HG02938 (cell line): ENCODE measurements around the gene ENTPD7.

ENCODE experiments used
- ATAC-seq: cut with Tn5 transposase; IDR thresholded peaks from one replicate; pipeline ENCODE4 v1.9.1; 2021; ENCODE audit warnings: mild to moderate bottlenecking, moderate library complexity; ENCODE audit not compliant: unreplicated experiment

Gene ENTPD7

DNA sequence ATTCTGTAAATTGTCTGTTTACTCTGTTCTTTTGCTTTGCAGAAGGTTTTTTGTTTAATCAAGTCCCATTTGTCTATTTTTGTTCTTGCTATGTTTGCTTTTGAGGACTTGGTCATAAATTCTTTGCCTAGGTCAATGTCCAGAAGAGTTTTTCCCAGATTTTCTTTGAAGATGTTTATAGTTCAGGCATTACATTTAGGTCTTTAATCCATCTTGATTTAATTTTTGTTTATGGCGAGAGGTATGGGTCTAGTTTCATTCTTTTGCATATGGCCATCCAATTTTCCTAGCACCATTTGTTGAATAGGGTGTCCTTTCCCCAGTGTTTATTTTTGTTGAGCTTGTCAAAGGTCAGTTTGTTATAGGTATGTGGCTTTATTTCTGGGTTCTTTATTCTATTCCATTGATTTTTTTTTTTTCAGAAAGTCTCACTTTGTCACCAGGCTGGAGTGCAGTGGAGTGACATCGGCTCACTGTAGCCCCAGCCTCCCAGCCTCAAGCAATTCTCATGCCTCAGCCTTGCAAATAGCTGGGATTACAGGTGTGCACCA lies 11.6 kb upstream of the ENTPD7 start:
- ATAC-seq, result no peak

DNA sequence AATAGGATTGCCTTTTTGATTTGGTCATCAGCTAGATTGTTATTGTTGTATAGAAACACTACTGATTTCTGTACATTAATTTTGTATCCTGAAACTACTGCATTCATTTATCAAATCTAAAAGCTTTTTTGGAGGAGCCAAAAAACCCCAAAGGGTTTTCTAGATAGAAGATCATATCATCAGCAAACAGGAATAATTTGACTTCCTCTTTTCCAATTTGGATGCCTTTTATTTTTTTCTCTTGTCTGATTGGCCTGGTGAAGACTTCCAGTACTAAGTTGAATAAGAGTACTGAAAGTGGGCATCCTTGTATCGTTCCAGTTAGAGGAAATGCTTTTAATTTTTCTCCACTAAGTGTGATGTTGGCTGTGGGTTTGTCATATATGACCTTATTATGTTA lies 10.6 kb upstream of the ENTPD7 start:
- no peak for ATAC-seq

DNA sequence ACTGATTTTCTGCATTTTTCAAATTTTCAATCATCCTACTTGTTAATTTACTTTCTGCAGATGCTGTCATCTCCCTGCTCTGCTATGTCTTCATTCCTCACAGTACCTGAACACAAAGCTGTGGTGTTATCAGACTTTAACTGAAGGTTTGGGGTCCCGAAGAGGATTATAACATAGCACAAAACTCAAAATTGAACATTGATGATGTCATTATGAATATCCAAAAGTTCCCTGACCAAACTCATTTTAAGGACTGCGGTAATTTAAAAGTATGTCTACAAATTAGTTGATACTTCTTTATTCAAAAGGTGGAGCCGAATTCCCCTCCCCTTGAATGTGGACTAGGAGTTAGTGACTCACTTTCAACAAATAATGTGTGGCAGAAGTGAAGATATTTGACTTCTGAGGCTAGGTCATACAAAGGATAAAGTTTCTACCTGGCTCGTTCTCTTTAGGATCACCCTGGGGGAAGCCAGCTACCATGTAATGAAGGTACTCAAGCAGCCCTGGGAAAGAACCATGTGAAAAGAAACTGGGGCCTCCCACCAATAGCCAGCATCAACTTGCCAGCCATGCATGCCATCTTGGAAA lies 6.4 kb upstream of the ENTPD7 start:
- ATAC-seq, result no peak

DNA sequence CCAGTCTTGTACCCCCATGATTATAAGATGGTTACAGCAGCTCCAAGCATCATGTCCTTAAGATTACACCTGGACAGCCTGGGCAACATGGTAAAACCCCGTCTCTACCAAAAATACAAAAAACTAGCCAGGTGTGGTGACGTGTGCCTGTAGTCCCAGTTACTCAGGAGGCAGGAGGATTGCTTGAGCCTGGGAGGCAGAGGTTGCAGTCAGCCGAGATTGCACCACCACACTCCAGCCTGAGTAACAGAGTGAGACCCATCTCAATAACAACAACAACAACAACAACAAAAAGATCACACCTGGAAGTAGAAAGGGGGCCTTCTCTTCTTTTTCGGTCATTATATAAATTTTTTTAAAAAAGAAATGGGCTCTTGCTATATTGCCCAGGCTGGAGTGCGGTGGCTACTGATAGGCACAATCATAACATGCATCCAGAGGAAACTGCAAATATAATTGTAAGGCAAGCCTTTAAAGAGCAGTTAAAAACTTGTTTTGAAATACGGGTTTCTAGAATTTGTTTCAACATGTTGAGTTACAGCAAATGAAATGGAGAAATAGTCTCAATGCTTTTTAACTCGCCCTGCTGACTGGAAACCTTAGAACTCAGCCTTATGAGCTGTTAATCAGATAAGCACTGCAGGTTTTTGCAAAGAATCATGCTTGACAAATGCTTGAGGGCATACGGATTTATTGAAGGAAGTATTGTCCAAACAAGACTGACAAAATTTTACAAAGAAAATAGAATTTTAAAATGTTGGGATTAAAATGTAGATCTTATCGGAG lies 4.7 kb upstream of the ENTPD7 start:
- no peak for ATAC-seq

DNA sequence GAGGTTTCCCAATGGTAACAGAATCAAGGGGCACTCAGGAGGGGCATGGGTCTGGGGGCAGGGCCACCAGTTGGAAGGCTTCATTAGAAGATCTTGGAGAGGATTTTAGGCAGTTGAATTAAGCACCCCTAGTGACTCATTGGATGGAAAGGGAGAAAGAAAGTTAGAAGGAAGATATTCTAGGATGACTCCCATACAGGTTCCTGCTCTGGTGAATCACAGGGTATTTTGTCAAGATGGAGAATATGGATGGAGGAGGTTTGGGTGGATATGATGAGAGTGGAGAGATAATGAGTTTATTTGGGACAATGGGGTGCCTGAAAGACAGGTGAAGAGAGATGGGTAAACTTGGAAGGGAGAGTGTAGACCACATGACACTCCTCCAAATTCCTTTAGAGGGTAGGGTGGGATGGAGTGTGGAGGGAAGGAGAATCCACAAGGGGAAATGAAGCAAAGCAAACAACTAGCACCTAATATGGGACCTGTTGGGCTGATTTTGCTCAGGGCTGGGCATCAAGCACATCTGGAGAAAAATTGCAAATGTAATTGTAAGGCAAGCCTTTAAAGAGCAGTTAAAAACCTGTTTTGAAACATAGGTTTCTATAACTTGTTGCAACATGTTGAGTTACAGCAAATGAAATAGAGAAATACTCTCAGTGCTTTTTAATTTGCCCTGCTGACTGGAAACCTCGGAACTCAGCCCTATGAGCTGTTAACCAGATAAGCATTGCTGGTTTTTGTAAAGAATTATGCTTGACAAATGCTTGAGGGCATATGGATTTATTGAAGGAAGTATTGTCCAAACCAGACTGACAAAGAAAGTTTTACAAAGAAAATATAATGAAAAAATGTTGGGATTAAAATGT lies 2.9 kb upstream of the ENTPD7 start:
- ATAC-seq, result no peak

DNA sequence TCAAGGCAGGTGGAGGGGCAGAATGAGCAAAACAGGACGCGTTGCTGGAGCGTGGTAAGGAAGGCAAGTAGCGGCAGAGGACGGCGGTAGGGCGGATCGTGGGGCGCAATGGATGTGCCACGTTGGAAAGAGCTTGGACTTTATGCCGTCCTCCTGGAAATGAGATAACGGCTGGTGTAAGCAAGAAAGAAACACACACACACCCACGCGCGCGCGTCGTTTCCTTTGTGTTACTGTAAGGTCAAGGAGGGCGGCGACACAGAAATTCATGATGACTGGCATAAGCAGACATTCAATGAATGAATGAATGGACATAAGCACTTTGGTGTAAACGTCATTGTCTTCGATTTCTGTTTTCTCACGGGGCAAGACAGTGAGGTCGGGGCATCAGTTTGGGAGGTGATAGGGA lies 683 bp upstream of the ENTPD7 start:
- ATAC-seq, result no peak

DNA sequence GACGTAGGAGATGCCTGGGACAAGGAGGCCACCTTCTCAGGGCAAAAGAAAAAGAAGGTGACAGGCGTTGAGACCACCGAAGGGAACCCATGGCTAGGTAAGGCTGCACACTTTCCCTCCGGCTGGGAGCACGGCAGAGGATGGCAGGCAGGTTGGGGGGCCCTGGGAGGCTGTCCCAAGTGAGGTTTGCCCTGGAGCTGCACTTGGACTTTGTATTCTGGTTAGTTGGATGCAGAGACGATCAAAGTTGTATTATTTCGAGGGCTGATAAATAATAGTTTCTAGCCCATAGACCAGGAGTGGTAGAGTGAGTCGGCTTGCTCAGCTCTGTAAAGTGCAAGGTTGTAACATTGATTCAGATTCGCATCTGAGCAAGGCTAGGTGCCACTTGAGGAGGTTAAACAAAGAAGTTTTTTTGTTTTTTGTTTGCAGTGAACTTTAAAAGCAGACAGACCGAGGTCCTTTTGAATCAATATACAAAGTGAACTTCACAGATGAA lies 608 bp downstream of the ENTPD7 start:
- no peak for ATAC-seq

DNA sequence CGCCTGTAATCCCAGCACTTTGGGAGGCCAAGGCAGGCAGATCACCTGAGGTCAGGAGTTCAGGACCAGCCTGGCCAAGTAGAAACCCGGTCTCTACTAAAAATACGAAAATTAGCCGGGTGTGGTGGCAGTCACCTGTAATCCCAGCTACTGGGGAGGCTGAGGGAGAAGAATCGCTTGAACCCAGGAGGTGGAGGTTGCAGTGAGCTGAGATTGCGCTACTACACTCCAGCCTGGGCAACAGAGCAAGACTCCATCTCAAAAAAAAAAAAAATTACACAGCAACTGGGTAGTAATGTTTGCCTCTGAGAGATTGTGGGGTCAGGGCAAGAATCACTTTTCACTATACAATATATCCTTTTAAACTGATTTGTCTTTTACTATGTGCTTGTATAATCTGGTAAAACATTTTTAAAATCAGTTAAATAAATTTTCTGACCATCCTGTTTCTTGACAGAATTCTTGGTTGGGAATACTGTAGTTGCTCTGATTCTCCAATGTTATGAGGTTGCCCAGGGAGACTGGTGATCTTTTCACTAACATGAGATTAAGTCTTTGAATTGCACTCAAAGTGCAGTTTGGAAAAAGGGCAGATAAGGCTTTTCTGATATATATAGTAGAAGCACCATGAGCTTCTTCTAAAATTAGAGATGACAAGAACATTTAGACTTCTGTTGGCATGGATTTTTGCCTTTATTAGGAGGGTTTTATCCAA lies 1.5 kb downstream of the ENTPD7 start:
- ATAC-seq, result no peak

DNA sequence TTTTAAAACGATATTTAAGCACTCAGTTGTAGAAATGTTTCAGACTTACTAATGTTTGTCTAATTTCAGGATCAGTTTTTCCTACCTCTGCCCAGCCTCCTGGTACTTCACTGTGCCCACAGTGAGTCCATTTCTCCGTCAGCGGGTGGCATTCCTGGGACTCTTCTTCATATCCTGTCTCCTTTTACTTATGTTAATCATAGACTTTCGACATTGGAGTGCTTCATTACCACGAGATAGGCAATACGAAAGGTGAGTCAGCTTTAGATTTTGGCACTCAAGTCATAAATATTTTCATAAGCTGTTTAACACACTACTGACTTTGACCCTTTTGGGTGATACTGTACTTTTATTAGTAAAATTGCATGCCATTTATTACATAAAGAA lies 2.1 kb downstream of the ENTPD7 start:
- ATAC-seq, result no peak

DNA sequence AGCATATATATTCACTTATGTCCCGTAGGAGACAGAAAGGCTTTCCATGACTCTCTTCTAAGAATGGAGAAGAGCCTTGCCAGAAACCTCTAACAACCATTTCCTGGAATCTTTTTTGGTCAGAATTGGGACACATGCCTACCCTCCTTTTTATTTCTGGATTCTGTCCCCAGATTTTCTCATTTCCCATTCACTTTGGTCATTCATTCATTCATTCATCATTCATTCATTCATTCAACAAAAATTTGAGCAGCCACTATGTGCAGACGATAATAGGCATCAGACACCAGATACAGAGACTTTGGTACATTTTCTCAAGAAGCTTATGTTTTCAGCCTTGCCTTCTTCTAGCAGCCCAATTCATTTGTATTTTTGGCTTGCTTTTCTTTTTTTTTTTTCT lies 6.0 kb downstream of the ENTPD7 start:
- ATAC-seq, result no peak

DNA sequence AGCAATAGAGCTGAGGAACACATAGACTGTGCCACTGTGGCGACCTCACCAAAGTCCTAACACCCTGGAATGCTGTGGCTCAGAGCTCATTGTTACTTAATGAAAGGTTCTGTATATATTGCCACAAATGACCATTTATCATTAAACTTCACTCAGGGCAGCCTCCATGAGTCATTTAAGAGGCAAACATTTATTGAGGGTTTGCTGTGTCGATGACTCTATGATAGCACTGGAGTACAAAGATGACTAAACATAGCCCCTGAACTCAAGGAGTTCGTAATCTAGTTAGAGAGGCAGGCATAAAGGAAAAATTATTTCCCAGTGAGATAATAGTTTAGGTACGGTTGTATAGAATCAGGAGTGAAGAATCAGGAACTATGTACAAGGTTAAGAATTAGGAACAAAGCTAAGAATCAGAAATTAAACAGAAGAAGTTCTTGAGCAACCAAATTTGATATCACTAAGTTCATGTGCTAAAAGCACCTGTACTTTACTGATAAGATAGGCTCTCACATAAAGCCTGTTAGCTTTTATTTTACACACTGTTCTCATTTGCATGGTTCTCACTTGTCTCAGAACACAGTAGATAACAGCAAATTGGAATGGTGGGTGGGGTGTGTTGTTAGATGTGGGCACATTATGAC lies 7.9 kb downstream of the ENTPD7 start:
- no peak for ATAC-seq

DNA sequence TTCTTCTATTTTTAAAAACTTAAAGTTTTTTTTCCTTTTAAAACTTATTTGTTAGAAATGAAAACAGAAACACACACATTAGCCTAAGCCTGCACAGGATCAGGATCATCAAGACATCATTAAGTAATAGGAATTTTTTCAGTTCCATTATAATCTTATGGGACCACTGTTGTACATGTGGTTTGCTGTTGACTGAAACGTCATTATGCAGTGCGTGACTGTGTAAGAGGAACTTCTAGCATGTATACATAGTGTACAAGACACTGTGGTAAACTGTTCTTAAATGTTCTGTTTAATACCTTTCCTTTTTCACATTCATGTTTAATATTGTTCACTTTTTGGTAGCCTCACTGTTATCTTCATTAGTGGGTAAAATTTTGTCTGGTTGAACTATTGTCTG lies 12.1 kb downstream of the ENTPD7 start:
- ATAC-seq, result no peak

DNA sequence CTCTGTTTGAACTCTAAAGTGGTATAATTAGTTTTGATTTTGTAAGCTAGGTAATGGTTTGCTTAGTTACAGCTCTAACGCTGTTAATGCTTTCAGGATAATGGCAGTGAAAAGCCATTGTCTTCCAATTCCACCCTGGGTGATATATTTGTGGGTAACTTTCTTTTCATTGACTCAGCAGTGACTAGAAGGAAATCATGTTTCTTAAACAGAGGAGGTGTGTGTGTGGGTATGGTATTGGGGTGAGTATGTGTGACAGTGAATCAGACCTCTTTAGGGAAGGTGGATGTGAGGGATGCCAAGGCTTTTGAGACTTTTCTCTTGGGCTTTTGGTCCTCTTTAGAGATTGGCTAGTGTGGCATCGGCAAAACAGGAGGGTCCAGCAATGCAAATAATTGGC lies 13.6 kb downstream of the ENTPD7 start:
- no peak for ATAC-seq

DNA sequence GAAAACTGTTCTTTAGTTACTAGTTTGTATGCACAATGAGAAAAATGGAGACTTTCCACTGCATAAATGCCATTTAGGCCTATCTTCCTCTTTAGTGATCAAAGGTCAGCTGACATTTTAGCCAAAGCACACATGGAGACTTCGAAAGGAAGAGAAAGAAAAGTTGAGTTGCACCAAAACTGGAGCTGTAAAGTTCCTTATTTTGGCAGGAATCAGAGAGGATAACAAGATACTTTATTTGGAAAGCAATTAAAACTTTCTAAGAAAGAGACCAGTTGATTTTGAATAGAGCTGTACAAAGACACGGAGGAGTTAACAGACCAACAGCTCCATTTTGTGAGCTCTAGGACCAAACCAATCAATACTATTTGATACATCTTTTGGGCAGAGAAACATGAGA lies 14.2 kb downstream of the ENTPD7 start:
- no peak for ATAC-seq

DNA sequence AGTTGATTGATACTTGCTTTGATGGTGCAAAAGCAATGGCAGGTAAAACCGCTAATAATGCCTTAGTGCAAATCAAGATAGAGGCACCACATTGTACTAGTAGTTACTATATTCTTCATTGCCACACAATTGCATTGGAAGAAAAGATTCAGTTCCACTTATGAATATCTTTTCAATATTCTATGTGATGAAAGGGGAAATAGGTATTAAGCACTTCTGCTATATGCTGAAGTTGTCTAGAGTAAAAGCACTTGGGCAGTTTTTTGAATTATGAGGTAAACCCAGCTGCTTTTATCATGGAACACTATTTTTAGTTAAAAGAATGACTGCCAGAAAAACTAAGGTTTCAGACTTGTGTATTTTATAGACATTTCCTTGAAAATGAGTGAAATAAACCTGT lies 15.5 kb downstream of the ENTPD7 start:
- no peak for ATAC-seq

DNA sequence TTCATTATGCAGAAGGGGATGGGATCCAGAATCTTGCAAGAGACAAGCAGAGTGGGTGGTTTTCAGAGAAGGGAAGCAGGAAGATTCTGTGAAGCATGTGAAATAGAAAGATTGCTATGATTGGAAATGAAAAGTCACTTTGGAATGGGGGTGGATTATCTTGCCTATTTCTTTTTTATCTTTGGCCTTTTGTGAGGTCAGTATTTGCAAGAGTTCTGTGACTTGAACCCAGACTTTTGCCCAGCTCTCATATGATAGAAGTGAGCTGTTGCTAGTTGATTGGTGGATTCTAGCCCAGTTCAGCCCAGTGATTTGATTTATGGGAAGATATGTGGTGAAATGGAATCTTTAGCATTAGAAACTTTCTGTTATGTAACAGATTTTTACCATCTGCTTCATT lies 17.1 kb downstream of the ENTPD7 start:
- ATAC-seq, result no peak

DNA sequence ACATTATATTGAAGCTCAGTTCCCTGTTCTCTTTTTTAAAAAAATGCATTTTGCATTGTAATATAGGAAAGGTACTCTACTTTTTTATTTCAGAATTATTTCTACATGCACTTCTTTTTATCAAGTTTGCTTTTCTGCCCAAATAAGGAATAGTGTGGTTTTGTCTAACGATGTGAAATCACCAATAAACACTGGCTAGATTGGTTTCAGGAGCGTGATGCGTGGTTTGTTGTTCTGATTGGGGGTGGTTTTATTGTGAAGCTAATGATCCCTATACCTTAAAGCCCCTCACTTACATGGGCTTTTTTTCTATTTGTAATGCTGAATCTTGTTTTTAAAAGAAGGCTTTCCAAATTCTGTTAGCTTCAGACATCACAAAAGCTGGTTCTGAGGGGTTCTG lies 17.6 kb downstream of the ENTPD7 start:
- no peak for ATAC-seq

DNA sequence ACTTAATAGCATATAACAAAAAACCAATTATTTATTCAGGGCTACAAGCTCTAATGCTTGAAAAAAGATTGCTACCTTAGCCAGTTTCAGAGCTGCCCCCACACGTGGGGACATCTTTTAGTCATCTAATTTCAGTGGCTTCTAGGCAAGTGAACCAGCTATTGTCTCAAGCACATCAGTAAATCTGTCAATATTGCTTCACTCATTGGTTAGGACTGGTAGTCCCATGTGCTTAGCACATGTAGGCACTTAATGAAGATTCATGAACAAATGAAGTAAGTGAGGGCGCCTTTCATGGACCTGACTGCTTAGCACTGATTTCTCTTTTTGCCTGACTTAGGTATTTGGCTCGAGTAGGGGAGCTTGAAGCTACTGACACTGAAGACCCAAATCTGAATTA lies 19.6 kb downstream of the ENTPD7 start:
- ATAC-seq, result no peak

DNA sequence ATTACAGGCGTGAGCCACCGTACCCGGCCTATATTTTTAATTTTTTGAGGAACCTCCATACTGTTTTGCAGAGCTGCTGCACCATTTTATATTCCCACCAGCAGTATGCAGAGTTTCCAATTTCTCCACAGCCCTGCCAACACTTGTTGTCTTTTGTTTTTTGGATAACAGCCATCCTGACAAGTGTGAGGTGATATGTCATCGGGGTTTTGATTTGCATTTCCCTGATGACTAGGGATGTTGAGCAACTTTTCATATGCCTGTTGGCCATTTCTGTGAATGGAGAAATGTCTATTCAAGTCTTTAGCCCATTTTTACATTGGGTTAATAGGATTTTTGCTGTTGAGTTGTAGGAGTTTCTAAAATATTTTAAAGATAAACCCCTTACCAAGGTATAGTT lies 22.2 kb downstream of the ENTPD7 start:
- ATAC-seq, result no peak

DNA sequence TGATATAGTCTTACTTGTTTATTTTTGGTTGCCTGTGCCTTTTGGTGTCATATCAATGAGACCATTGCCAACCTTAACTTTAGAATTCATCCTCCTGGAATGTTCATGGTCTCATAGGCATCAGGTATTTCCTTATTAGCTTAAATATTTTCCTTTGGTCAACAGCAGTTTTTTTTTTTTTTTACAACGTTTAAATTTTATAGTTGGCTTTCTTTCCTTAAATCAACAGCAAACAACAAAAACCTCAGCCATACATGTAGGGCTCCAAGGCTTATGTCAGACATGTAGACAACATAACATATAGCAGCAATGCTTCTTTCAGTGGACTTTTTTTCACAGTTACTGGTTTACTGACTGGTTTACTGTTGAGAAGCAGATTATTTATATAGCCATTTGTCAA lies 22.7 kb downstream of the ENTPD7 start:
- no peak for ATAC-seq
